DMS114 treated with DMSO at 0.1 percent for 48 hours (cell line): ENCODE measurements around the gene PCGF1.
"Not testable (repeated sequence)": the region's sequence is repeated elsewhere in the genome, so short reads cannot be mapped to it uniquely, and the experiment has no call there.

Source experiments
- DNase-seq: peaks from one replicate; lab custom pipeline; 2025; ENCODE audit not compliant: unreplicated experiment; lab: John Stamatoyannopoulos, UW

PCGF1 gene

DNA sequence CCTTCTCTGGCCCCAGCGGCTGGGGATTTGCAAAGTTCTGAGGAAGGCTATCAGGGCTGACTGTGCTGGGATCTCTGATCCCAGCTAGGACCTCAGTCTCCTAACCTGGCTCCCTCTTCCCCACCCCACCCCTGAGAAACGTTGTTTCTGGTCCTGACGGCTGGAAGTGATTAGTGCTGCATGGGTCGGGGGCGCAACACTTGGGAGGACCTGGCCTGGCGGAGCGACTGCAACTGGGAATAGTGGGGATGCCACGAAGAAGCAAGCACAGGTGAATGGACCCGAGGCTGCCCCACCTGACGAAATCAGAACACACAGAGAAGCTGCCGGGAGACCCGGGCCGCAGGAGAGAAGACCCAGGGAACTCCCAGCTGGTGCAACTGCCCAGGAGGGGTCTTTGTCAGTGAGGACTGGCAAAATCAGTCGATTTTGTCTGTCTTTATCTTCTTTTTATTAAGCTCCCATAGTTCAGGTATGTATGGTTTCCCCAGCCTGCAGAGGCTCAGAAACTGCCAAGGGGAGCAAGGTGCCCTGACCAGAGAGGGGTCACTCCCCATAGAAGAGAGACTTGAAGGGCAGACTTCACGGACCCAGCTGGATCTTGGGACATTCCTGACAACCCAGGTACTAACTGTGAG lies 7.4 kb downstream of the PCGF1 start:
- no peak for DNase-seq

DNA sequence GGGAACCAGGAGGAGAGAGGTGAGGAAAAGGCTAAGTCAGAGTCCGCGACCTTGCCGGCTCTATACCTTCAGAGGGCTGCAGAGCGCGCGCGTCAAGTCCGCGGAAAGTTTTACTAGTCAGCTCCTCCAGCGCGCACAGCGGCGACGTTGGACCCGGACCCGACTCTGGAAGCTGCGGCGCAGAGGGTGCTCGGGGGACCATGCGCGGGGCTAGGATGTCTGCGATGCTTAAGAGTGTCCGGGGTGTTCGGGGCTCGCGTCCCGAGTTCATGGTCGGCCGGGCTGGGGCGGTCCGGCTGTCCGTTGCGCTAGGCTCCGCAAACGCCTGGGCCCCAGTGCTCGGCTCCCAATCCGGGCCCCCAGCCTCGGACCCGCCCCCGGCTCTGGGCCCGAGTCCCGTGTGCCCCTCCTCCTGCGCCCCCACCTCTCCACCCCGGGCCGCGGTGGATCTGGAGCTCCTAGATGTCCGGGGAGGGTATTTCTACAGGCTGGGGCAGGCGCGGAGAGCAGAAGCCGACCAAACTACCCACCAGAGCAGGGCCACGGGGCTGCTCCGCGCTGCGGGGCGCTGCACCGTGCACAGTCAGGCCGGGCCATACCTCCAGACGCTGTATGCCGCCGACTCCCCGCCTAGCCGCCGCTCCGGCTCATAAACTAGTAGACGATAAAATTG lies 8.1 kb downstream of the PCGF1 start, which contains the start of gene LBX2:
LBX2 (minus strand) TSS at position 337 of the 673 bp plus-strand sequence; CDS start at position 271, 66 bp downstream.
- no peak for DNase-seq

DNA sequence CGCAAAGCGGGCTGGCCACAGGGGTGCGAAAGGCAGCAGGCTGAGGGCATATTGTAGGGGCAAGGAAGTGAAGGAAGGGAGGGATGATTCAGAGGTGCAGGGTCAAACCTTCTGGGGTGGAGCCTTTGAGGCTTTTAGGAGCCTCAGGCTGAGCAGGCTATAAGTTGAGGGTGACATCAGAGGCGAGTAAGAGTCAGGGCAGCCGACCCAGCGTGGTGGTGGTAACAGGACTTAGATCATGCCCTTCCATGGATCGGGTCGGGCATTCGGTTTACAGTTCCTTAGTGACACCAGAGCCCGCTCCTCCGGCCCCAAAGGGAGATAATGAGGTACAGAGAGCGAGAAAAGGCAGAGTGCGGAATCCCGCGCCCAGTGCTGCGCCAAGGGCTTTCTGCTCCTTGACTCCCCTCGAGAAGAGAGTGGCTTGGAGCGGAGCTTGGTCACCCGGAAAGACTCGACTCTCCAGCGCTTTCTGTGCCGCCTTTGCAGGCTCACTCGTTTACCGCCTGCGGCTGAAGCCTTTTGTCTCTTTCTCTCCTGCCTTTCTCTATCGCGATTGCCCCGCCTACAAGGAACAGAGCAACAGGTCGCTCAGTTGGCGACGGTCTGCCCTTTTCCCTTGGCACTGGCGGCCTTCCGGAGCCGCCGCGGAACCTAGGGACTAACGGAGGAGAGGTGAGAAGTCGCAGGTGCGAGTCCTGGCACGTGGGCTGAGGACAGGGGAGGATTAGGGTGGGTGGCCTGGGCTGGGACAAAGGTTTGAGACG lies 8.8 kb downstream of the PCGF1 start:
- DNase-seq, result no peak

DNA sequence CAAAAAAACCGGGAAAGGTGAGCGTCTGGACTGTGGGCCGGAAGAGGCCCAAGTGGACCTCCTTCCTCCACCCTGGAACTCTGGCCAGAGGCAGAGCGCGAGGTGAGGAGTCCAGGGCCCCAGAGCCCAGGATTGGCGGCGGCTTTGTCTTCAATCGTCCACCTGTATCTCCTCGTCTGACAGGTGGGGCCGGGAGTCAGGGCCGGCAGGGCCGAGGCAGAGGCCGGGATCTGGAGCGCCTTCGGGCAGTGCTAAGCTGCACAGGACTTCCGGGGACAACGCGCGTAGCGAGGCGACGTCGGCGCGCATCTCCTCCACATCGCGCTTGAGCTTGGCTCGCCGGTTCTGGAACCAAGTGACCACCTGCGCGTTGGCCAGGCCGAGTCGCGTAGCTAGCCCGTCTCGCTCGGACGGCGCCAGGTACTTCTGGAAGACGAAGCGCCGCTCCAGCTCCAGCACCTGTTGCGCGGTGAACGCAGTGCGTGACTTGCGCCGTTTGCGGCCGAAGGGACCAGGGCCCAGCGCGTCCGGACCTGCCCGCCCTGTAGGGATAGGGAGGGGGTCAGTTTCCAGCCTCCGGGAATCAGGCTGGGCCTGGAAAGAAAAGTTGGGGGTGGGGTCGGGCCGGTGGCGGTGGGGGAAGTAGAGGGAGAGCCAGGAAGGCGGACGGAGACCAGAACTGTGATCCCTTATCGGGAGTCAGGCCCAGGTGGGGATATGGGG lies 9.6 kb downstream of the PCGF1 start:
- DNase-seq, result no peak

DNA sequence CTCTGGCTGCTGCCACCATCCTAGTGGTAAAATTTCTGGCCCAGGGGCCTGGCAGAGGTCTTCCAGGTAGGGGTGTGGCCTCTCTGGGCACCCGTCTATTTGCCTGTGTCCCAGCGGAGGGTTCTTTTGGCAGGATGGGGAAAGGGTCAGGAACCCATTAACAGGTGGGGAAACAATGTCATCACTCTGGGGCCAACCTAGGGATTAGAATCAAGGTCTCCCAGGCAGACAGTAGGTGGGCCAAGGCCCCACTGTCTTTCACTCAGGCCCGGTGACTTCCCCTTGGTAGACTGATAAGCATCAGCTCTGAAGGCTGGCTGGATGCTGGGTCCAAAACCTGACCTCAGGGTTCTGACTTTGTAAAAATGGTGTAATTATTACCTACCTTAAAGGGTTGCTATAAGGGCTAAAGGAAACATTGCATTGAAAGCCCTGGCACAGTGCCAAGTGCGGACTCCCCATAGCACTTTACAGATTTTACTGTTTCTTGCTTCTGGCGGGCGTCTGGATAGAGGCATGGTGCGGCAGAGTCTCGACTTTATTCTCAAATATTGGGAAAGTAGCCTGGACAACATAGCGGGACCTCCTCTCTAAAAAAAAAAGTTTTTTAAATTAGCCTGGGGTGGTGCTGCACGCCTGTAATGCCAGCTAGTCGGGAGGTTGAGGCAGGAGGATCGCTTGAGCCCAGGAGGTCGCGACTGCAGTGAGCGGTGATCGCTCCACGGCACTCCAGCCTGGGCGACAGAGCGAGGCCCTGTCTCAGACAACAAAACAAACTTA lies 10.3 kb downstream of the PCGF1 start:
- DNase-seq, result no peak

DNA sequence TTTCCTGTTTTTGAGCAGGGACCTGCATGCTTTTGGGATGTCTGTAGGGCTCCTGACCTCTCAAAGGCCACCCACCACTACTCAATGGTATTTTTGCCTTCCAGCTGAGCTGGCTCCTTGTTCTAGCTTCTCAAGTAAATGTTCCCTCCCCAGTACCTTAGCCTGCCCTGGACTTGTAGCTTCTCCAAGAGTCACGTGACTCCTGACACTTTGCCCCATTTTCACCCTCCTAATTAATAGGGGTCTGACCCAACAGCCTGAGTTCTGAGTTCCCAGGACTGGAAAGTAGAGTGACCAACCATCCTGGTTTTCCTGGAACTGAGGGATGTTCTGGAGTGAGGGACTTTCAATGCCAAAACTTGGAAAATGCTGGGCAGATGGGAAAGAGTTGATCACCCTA lies 12.1 kb downstream of the PCGF1 start:
- no peak for DNase-seq

DNA sequence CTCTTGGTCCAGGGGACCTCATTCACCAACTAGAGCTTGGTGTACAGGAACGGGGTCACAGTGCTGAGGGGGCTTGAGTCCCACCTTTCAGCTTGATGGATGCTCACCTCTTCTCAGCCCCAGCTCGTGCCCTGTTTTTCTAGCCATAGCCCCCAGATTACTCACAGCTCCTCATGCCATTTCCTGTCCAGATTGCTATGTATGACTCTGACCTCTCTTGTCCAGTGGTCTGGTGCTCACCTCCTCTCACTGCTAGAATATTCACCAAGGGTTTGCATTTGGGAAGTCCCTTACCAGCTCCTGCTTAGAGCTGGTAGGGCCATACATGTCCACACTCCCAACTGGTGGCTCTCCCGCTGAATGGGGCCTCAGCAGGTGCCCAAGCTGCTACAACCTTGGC lies 13.9 kb downstream of the PCGF1 start:
- no peak for DNase-seq

DNA sequence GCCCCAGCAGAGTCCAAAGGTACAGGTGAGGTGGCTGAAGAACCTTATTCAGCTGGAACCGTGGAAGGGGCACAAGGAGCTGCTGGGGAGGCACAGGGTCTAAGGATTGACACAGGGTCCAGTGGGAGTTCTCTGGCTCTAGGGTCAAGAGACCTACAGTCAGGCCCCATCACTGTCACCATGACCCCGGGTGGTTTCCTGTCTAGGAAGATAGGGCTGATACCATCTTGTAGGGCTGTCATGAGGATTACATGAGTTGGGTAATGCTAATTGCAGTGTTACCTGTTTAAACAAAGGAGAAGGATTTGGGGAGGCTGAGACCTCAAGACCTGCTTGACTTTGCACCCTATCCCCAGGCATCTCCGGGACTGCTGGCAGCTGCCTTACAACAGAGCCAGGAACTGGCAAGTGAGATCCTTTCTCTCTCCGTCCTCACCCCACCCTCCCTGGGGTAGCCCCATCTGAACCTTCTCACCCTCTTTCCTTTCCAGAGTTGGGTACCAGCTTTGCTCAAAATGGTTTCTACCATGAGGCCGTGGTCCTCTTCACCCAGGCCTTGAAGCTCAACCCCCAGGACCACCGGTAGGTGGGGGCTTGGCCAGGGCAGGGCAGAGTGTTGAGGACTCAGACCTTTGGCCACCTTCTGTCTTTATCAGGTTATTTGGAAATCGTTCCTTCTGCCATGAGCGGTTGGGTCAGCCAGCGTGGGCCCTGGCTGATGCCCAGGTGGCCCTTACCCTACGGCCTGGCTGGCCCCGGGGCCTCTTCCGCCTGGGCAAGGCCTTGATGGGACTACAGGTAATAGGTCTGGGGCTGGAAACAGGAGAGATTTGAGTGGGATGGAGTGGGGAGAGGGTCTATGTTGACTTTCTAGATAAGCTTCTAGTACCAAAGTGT lies 15.6 kb downstream of the PCGF1 start:
- no peak for DNase-seq

DNA sequence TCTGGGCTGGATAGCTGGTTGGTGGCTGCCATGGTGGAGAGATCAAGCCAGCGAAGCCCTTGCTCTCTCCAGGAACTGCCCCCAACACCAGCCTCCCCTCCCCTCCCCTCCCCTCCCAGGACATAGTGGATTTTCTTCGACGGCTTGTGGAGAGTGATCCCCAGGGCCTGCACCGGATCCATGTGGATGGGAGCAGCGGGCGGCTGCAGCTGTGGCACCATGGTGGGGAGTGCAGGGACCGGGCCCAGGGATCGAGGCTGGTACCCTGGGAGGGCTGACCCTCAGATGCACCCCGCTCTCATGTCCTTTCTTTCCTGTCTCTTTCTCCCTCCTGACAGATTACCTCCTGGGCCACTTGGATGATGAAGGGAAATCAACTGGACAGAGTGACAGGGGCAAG lies 17.6 kb downstream of the PCGF1 start:
- DNase-seq, result no peak

DNA sequence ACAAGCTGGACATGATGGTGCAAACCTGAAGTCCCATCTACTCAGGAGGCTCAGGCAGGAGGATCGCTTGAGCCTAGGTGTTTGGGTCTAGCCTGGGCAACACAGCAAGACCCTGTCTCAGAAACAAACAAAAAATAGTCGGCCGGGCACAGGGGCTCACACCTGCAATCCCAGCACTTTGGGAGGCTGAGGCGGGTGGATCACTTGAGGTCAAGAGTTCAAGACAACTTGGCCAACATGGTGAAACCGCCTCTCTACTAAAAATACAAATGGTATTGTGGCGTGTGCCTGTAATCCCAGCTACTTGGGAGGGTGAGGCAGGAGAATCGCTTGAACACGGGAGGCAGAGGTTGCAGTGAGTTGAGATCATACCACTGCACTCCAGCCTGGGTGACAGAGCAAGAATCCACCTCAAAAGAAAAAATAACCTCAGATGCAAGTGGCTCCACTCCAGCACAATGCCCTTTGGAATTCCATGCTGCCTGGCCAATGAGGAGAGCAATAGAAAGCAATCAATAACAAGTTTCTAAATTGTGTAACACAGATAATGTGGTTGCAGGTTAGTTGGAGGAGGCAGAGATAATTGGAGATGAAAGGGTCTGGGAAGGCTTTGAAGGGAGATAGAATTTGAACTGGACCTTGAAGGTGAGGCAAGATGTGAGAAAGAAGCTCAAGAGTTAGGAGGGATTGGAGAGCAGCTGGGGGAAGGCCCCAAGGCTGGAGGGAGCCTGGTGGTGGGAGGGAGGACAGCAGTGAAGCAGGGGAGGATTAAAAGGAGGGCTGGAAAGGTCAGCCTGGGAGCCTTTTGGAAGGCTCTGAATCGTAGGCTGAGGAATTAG lies 18.6 kb downstream of the PCGF1 start:
- no peak for DNase-seq

DNA sequence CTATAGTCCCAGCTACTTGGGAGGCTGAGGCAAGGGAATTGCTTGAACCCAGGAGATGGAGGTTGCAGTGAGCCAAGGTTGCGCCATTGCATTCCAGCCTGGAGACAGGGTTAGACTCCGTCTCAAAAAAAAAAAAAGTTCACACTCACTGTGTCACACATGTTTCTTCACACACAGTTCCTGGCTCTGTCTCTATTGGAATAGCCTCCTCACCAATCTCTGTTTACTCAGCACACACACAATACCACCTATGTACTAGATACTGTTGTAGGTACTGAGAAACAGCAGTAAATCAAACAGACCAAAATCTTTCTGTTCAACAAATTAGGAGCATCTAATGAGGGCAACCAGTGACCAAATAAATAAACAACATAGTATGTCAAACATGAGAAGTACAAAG lies 21.4 kb downstream of the PCGF1 start:
- no peak for DNase-seq

DNA sequence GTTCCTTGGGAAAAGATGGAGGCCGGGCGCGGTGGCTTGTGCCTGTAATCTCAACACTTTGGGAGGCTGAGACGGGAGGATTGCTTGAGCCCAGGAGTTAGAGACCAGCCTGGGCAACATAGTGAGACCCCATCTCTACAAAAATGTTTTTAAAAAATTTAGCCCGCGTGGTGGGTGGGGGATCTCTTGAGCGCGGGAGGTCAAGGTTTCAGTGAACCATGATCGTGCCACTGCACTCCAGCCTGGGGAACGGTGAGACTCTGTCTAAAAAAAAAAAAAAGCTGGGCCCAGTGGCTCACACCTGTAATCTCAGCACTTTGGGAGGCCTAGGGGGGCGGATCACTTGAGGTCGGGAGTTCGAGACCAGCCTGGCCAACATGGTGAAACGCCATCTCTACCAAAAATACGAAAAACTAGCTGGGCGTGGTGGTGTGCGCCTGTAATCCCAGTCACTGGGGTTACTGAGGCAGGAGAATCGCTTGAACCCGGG lies 23.8 kb downstream of the PCGF1 start:
- DNase-seq, result not testable (repeated sequence)

DNA sequence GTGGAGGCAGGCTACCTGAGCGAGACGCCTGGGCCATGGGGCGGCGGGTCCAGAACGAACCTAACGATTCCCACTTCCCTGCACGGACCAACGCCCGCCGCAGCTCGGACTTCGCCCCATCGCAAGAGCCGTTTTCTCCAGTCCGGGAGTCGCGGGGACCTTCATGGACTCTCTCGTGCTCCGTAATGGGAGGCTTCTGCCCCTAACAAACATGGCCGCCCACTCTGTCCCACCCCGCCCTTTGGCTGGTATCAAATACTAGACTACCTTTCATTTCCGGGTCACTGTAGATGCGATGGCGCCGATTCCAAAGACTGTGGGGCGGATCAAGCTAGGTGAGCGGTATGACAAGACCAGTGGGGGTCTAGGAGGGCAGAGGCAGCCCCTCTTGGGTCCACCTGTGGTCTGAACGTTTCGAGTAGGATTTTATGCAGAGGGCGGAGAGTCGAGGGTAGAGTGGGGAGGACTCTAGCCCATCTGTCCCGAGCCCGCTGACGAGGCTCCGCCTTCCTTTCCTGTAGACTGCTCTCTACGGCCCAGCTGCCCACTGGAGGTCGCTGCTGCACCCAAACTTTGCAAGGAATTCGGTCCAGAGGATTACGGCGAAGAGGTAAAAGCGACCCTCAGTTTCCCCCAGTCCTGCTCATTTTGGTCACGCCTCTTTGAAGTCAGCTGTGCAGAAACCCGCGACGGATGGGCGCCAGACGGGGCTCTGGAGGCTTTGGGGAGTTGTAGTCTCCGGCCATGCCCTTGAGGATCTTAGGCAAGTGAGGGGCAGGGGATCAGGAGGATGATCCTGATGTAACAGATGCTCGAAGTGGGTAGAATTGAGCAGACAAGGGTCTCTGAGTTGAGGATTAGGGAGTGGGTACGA lies 24.5 kb downstream of the PCGF1 start, which contains the start of the genes CCDC142 and TTC31:
CCDC142 (minus strand) TSS at position 198 of the 874 bp plus-strand sequence; CDS start at position 37, 161 bp downstream.
TTC31 (plus strand) TSS at position 281 of the 874 bp plus-strand sequence; CDS start at position 296, 15 bp downstream.
- DNase-seq, result peak; percentile 98

DNA sequence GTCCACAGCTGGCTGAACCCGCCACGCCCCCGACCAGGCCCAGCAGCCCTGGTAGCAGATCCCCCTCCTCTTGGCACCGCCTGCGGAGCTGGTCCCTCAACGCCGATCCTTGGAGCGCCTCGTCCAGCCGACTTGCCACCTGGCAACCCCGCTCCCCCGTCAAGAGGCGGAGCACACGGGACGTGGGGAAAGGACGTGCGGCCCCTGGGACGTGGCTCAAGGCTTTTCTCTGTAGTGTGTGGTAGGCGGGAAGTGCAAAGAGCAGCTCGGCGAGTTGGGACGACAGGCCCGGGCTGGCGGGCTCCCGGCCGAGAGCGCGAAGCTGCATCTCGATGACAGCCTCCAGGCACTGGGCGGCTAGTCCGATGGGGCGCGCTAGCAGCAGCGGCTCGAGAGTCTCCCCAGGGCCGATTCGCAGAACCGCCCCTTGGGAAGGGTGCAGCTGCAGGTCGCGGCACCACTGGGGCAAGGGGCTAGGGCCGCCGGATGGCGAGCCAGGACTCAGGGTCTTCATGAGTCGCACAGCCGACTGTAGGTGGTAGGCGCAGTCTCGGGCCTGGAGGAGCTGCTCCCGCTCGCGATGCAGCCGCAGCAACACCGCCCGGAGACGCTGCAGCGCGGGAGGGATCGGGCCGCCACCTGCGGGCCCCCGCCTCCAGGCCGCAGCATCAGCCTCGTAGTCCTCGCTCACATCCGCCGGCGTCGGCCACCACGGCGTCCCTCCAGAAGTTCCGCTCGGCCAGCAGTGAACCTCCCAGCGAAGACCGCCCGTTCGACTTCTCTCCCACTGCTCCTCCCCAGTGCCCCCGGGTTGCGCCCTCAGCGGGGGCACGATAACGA lies 25.3 kb downstream of the PCGF1 start:
- no peak for DNase-seq

DNA sequence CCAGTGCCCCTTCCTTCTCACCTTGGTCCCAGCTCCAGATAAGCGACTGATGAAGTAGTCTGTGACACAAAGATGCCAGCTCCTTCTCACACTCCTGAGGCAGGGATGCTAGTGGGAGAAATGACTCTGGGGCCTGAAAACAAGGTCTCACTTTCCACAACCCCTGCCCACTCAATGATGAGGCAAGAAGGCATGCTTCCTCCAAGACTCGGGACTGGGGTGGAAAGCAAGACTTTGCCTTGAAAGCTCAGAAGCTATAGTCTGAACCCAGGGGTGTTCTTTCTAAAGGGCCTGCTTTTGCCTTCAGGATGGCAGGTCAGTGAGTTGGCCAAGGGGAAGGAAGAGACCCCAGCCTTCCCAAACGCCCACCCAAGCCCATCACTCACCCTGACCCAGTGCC lies 26.1 kb downstream of the PCGF1 start:
- DNase-seq, result no peak

DNA sequence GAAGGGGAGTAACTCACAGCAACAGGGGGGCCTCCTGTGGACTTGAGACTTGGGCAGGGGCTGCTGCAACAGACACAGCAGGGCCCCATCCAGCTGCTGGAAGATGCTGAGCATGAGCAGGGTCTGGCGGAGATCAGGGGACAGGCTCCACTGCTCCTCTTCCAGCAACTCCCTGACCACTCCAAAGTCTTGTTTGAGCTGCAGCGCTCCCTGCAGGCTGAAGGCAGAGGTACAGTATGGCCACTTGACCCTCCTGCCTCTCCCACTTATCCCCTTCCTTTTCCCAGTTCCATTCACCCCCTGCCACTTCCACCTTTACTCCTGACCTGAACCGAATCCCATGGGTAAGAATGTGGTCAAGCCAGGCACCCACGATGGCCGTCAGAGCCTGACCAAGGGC lies 32.6 kb downstream of the PCGF1 start:
- DNase-seq, result no peak
